Spleen (tissue), 11 donors: Measurements from ENCODE around the gene PCDHGB1. TPM values are rescaled to one million over a fixed set of nuclear protein-coding genes. Genes with fewer than 3 reads are reported as not detected.
"Not testable (repeated sequence)": the region's sequence is repeated elsewhere in the genome, so short reads cannot be mapped to it uniquely, and the experiment has no call there.

ENCODE experiments used
- DNase-seq: peaks from one replicate; pipeline ENCODE4 v3.0.0-alpha.2; 2020
- H3K27ac ChIP-seq, 8 donors: fragments of 200-600 bp; sonication (generic) in 7 of 8; 1 replicate in 4 of 8; 2 replicates in 4 of 8; pipeline versions ENCODE4 v1.5.0 to v1.8.0; 2016 to 2021; ENCODE audit warnings: inconsistent platforms in 4 of 8, mild to moderate bottlenecking in 4 of 8, moderate library complexity in 1 of 8
- H3K27me3 ChIP-seq, 7 donors: fragments of 200-600 bp; sonication (generic) in 6 of 7; replicated peaks in 1 of 7; 1 replicate in 4 of 7; 2 replicates in 3 of 7; pipeline versions ENCODE4 v1.5.0 to v1.8.0; 2016 to 2021; ENCODE audit warnings: inconsistent platforms in 3 of 7, mild to moderate bottlenecking in 1 of 7
- H3K36me3 ChIP-seq, 6 donors: fragments of 200-600 bp; sonication (generic) in 5 of 6; 1 replicate in 4 of 6; 2 replicates in 2 of 6; pipeline versions ENCODE4 v1.5.0 to v1.8.0; 2016 to 2021; ENCODE audit warnings: inconsistent platforms in 2 of 6
- H3K4me1 ChIP-seq, 6 donors: fragments of 200-600 bp; sonication (generic) in 5 of 6; 1 replicate in 3 of 6; 2 replicates in 3 of 6; pipeline versions ENCODE4 v1.5.0 to v1.8.0; 2016 to 2021; ENCODE audit warnings: inconsistent platforms in 3 of 6
- H3K4me3 ChIP-seq, 8 donors: fragments of 200-600 bp; sonication (generic) in 7 of 8; 1 replicate in 4 of 8; 2 replicates in 4 of 8; pipeline versions ENCODE4 v1.5.0 to v1.8.0; 2016 to 2021; ENCODE audit warnings: inconsistent platforms in 4 of 8, mild to moderate bottlenecking in 4 of 8, moderate library complexity in 2 of 8
- H3K9me3 ChIP-seq, 8 donors: fragments of 200-600 bp; sonication (generic) in 7 of 8; 1 replicate in 4 of 8; 2 replicates in 4 of 8; pipeline versions ENCODE4 v1.5.0 to v1.8.0; 2016 to 2021; ENCODE audit warnings: inconsistent platforms in 4 of 8
- POLR2A ChIP-seq, 3 donors: fragments of 450-650 bp; IDR thresholded peaks; one replicate each; pipeline ENCODE4 v1.5.1; 2017; ENCODE audit warnings: antibody characterized with exemption in 3 of 3, mild to moderate bottlenecking in 1 of 3
- POLR2AphosphoS5 ChIP-seq, 3 donors: sonication (generic); formaldehyde crosslinking; IDR thresholded peaks; one replicate each; pipeline ENCODE4 v1.5.1; 2017; ENCODE audit warnings: antibody characterized with exemption in 3 of 3
- WGBS, 5 donors: extraction: QIAGEN DNeasy Blood & Tissue Kit in 3 of 5; methylation state at CpG; one replicate each; pipeline versions ENCODE4 v1.1.5 to v1.1.7; 2013 to 2018; 5-methylcytosine and 5-hydroxymethylcytosine counted together
- intact Hi-C: fragments of 100-400 bp; cut with DNase I; formaldehyde crosslinking; loops from one replicate; pipeline ENCODE4 v1.15.0; 2023; ENCODE audit warnings: low total_unique reads
- polyA plus RNA-seq, 3 donors: library from polyadenylated mRNA; stranded (reverse); fragments of 200-250 nt; gene quantifications; one replicate each; pipeline ENCODE4 v1.2.1, GENCODE V29; 2013
- total RNA-seq, 7 donors: library from RNA; depleted of rRNA in 3 of 7; stranded (reverse); fragments of >200 nt in 3 of 7; fragmentation: NEBNext Ultra II Directional in 4 of 7; extraction: Animal tissue kit (Norgen Biotek cat#: 25700) in 4 of 7; gene quantifications; one replicate each; pipeline versions ENCODE4 v1.1.0 to v1.2.1, GENCODE V29; 2016 to 2021
- TF ChIP-seq, protein P1 (sequence below), 11 experiments: fragments of 200-600 bp in 7 of 11; fragments of 450-650 bp in 4 of 11; sonication (generic) in 4 of 11; IDR thresholded peaks in 8 of 11; conservative IDR thresholded peaks in 3 of 11; 1 replicate in 7 of 11; 2 replicates in 4 of 11; pipeline versions ENCODE4 v1.4.0 to v1.8.0; 2016 to 2021; ENCODE audit warnings: antibody characterized with exemption in 11 of 11, inconsistent platforms in 4 of 11, mild to moderate bottlenecking in 1 of 11
- donor health status: healthy with polysubstance abuse.
- donor health status: DM: no; HTN: no; CAD: no; lungs with moderate emphysema.
- donor health status: DM: no; HTN: no; CAD: no.
- donor health status: Bipolar disorder and iron deficiency.
- donor health status: healthy.
- donor health status: DM: no; HTN: no; CAD: no.
- donor health status: DM: yes; HTN: yes; CAD: no.

PCDHGB1 gene
- total and polyA plus RNA-seq, 10 donors = 0.04 to 3.7 (median 1.5) TPM; not detected in 1

DNA sequence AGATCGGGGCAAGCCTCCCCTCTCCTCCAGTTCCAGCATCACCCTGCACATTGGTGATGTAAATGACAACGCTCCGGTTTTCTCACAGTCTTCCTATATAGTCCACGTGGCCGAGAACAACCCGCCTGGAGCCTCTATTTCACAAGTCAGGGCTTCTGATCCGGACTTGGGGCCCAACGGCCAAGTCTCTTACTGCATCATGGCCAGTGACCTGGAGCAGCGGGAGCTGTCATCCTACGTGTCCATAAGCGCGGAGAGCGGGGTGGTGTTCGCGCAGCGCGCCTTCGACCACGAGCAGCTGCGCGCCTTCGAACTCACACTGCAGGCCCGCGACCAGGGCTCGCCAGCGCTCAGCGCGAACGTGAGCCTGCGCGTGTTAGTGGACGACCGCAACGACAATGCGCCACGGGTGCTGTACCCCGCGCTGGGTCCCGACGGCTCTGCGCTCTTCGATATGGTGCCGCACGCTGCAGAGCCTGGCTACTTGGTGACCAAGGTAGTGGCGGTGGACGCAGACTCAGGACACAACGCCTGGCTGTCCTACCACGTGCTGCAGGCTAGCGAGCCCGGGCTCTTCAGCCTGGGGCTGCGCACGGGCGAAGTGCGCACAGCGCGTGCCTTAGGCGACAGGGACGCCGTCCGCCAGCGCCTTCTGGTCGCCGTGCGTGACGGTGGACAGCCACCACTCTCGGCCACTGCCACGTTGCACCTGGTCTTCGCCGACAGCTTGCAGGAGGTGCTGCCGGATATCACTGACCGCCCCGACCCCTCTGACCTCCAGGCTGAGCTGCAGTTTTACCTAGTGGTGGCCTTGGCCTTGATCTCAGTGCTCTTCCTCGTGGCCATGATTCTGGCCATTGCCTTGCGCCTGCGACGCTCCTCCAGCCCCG lies 39.5 kb downstream of the PCDHGB1 start:
- Histone ChIP-seq H3K4me3 (peak overlapping the region in 1 of 8 donors; percentile 9), H3K9me3 (peaks cover 0 to 97% (median 96%) of the 10 kb centered on the region in 8 donors), H3K27me3 (peaks cover 0 to 96% (median 7%) of the 10 kb centered on the region in 7 donors), H3K4me1 (no peaks in the 10 kb centered on the region), H3K36me3 (peaks cover 0 to 10% (median 0%) of the 10 kb centered on the region in 6 donors), H3K27ac (no peak overlapping the region)
- TF ChIP-seq, protein P1, sequence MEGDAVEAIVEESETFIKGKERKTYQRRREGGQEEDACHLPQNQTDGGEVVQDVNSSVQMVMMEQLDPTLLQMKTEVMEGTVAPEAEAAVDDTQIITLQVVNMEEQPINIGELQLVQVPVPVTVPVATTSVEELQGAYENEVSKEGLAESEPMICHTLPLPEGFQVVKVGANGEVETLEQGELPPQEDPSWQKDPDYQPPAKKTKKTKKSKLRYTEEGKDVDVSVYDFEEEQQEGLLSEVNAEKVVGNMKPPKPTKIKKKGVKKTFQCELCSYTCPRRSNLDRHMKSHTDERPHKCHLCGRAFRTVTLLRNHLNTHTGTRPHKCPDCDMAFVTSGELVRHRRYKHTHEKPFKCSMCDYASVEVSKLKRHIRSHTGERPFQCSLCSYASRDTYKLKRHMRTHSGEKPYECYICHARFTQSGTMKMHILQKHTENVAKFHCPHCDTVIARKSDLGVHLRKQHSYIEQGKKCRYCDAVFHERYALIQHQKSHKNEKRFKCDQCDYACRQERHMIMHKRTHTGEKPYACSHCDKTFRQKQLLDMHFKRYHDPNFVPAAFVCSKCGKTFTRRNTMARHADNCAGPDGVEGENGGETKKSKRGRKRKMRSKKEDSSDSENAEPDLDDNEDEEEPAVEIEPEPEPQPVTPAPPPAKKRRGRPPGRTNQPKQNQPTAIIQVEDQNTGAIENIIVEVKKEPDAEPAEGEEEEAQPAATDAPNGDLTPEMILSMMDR (IDR thresholded peaks at IDR 0.05 in 8 of 11, conservative IDR thresholded peaks at IDR 0.05 in 3 of 11) = no peak
- TF ChIP-seq POLR2A (IDR thresholded peaks at IDR 0.05) (no peak), POLR2AphosphoS5 (IDR thresholded peaks at IDR 0.05) (no peak)
- intact Hi-C loops = no loop called here
- DNase-seq = no peak
- 41 to 53% (median 47%) methylated on average over 51 to 77 of the region's 77 CpGs for WGBS, 5 donors

GRCh38 chr5:141392429-141393198 lies 42.7 kb downstream of the PCDHGB1 start, which contains the start of gene PCDHGA8:
Gene PCDHGA8 (plus strand): TSS chr5:141392633. CDS start chr5:141392814, 181 bp downstream.
- DNase-seq = no peak
- peak within 1 kb of the TSS in 1 of 8 donors; percentile 6 for H3K4me3 ChIP-seq
- H3K9me3 ChIP-seq = peaks cover 0 to 96% (median 85%) of the 10 kb centered on the region in 8 donors
- H3K27ac ChIP-seq = no peak within 1 kb of the TSS
- H3K4me1 ChIP-seq = no peaks in the 10 kb centered on the region
- WGBS, 5 donors = 29 to 36% (median 32%) methylated on average over 32 to 38 of the region's 38 CpGs
- TF ChIP-seq, protein P1 (IDR thresholded peaks at IDR 0.05 in 8 of 11, conservative IDR thresholded peaks at IDR 0.05 in 3 of 11) = no peak
- TF ChIP-seq POLR2AphosphoS5 (IDR thresholded peaks at IDR 0.05) = no peak
- peaks cover 0 to 10% (median 0%) of the 10 kb centered on the region in 6 donors for H3K36me3 ChIP-seq
- H3K27me3 ChIP-seq = peaks cover 0 to 96% (median 11%) of the 10 kb centered on the region in 7 donors
- intact Hi-C loops = no loop called here

- peaks cover 0 to 10% (median 0%) of the 10 kb centered on the region in 6 donors for H3K36me3 ChIP-seq
- intact Hi-C loops = no loop called here
- no peak for DNase-seq
- TF ChIP-seq, protein P1 (IDR thresholded peaks at IDR 0.05 in 8 of 11, conservative IDR thresholded peaks at IDR 0.05 in 3 of 11) = no peak
- TF ChIP-seq POLR2AphosphoS5 (IDR thresholded peaks at IDR 0.05) = no peak
- TF ChIP-seq POLR2A (IDR thresholded peaks at IDR 0.05) = no peak
- no peak overlapping the region for H3K27ac ChIP-seq
- peaks cover 0 to 96% (median 86%) of the 10 kb centered on the region in 8 donors for H3K9me3 ChIP-seq
- no peak overlapping the region for H3K4me3 ChIP-seq
- WGBS, 5 donors = 34 to 50% (median 42%) methylated on average over 20 to 21 of the region's 21 CpGs
- H3K4me1 ChIP-seq = no peaks in the 10 kb centered on the region
- peaks cover 0 to 96% (median 12%) of the 10 kb centered on the region in 7 donors for H3K27me3 ChIP-seq
These were observed 43.4 kb downstream of the PCDHGB1 start for GRCh38 chr5:141393267-141393666.

GRCh38 chr5:141394401-141395187 lies 44.7 kb downstream of the PCDHGB1 start:
- H3K9me3 ChIP-seq = peaks cover 4 to 96% (median 85%) of the 10 kb centered on the region in 8 donors
- intact Hi-C loops, H3K4me3 ChIP-seq, H3K4me1 ChIP-seq, DNase-seq, H3K27ac ChIP-seq, H3K36me3 ChIP-seq: not testable (repeated sequence)
- peaks cover 0 to 96% (median 15%) of the 10 kb centered on the region in 7 donors for H3K27me3 ChIP-seq
- WGBS, 5 donors = 38 to 45% (median 41%) methylated on average over 15 to 46 of the region's 53 CpGs
